Astrocyte (in vitro differentiated cells and primary cell): Measurements from ENCODE around the gene P3H3. TPM values are rescaled to one million over a fixed set of nuclear protein-coding genes. Genes with fewer than 3 reads are reported as not detected.
A peak's percentile ranks its signal among the peaks of the same experiment; 100 is the strongest.

ENCODE experiments used
- DNase-seq: peaks from one replicate; pipeline ENCODE4 v3.0.0-alpha.2; 2010; ENCODE audit warnings: low read depth
- FAIRE-seq: peaks from 2 replicates; lab custom pipeline; 2011; peaks lifted over from hg19 to GRCh38; lab: Jason Lieb, UNC
- H2AFZ ChIP-seq: 2 replicates; pipeline ENCODE4 v1.6.0; 2012; ENCODE audit warnings: low read depth, low read length, inconsistent platforms
- H3K27ac ChIP-seq: 2 replicates; pipeline ENCODE4 v1.5.1; 2011; ENCODE audit warnings: low read depth, low read length, inconsistent platforms
- H3K27me3 ChIP-seq: 2 replicates; pipeline ENCODE4 v1.6.0; 2011; ENCODE audit warnings: low read length, inconsistent platforms; ENCODE audit not compliant: insufficient read depth
- H3K36me3 ChIP-seq: 2 replicates; pipeline ENCODE4 v1.5.1; 2011; ENCODE audit warnings: low read length, inconsistent platforms; ENCODE audit not compliant: insufficient read depth
- H3K4me1 ChIP-seq: 2 replicates; pipeline ENCODE4 v1.5.1; 2011; ENCODE audit warnings: low read length, inconsistent platforms; ENCODE audit not compliant: insufficient read depth
- H3K4me2 ChIP-seq: 2 replicates; pipeline ENCODE4 v1.6.0; 2012; ENCODE audit warnings: low read length, inconsistent platforms
- H3K4me3 ChIP-seq: 2 replicates; pipeline ENCODE4 v1.5.1; 2011; ENCODE audit warnings: low read depth, mild to moderate bottlenecking, low read length, inconsistent platforms; ENCODE audit not compliant: insufficient read depth
- H3K79me2 ChIP-seq: 2 replicates; pipeline ENCODE4 v1.6.0; 2012; ENCODE audit warnings: mild to moderate bottlenecking, low read length, inconsistent platforms; ENCODE audit not compliant: insufficient read depth
- H3K9ac ChIP-seq: 2 replicates; pipeline ENCODE4 v1.6.0; 2012; ENCODE audit warnings: mild to moderate bottlenecking, low read length, inconsistent platforms
- H3K9me3 ChIP-seq: 2 replicates; pipeline ENCODE4 v1.5.1; 2012; ENCODE audit warnings: low read depth, mild to moderate bottlenecking, low read length, inconsistent platforms; ENCODE audit not compliant: insufficient read depth
- H4K20me1 ChIP-seq: 2 replicates; pipeline ENCODE4 v1.6.0; 2012; ENCODE audit warnings: low read length, inconsistent platforms; ENCODE audit not compliant: insufficient read depth
- H3K27ac Mint-ChIP-seq: one replicate; pipeline ENCODE4 v1.8.0; 2021; ENCODE audit warnings: mild to moderate bottlenecking, mixed read lengths; ENCODE audit not compliant: unreplicated experiment
- H3K27me3 Mint-ChIP-seq: one replicate; pipeline ENCODE4 v1.8.0; 2021; ENCODE audit warnings: low read depth, mixed read lengths; ENCODE audit not compliant: unreplicated experiment
- H3K36me3 Mint-ChIP-seq: one replicate; pipeline ENCODE4 v1.8.0; 2021; ENCODE audit warnings: low read depth, mixed read lengths; ENCODE audit not compliant: unreplicated experiment
- H3K4me1 Mint-ChIP-seq: one replicate; pipeline ENCODE4 v1.8.0; 2021; ENCODE audit warnings: low read depth, mixed read lengths; ENCODE audit not compliant: unreplicated experiment
- H3K4me3 Mint-ChIP-seq: one replicate; pipeline ENCODE4 v1.8.0; 2021; ENCODE audit warnings: mild to moderate bottlenecking, moderate library complexity, mixed read lengths; ENCODE audit not compliant: unreplicated experiment
- H3K9me3 Mint-ChIP-seq: one replicate; pipeline ENCODE4 v1.8.0; 2021; ENCODE audit warnings: mild to moderate bottlenecking, mixed read lengths; ENCODE audit not compliant: unreplicated experiment
- CTCF ChIP-seq: IDR thresholded peaks from 2 replicates; pipeline ENCODE4 v1.5.1; 2011; ENCODE audit warnings: low read depth, mild to moderate bottlenecking, inconsistent platforms, low read length, moderate library complexity; ENCODE audit not compliant: insufficient read depth
- EZH2 ChIP-seq: IDR thresholded peaks from 2 replicates; pipeline ENCODE4 v1.6.1; 2012; ENCODE audit warnings: mild to moderate bottlenecking, low read length, inconsistent platforms; ENCODE audit not compliant: insufficient read depth
- total RNA-seq: library from RNA; stranded (reverse); gene quantifications from 2 replicates; pipeline ENCODE4 v1.2.1, GENCODE V29; 2021

Gene P3H3
- total RNA-seq, 1 donor from 2014 or later = 101 TPM

GRCh38 chr12:6791931-6792520 lies 36.2 kb upstream of the P3H3 start:
- Histone ChIP-seq H3K4me1 (peaks cover 9% of the 10 kb centered on the region), H3K27ac (no peak overlapping the region), H3K9me3 (no peaks in the 10 kb centered on the region), H4K20me1 (no peaks in the 10 kb centered on the region), H3K4me2 (peak overlapping the region; percentile 60), H3K4me3 (no peak overlapping the region), H3K36me3 (no peaks in the 10 kb centered on the region), H2AFZ (peak overlapping the region; percentile 85), H3K9ac (no peak overlapping the region), H3K79me2 (no peaks in the 10 kb centered on the region), H3K27me3 (peaks cover 6% of the 10 kb centered on the region)
- peaks cover 49% of the 10 kb centered on the region for H3K27me3 Mint-ChIP-seq
- H3K4me3 Mint-ChIP-seq = no peak overlapping the region
- peaks cover 11% of the 10 kb centered on the region for H3K4me1 Mint-ChIP-seq
- H3K36me3 Mint-ChIP-seq = no peaks in the 10 kb centered on the region
- DNase-seq (no peak), FAIRE-seq (no peak)
- TF ChIP-seq CTCF = no peak
- no peaks in the 10 kb centered on the region for H3K9me3 Mint-ChIP-seq
- peak overlapping the region; percentile 23 for H3K27ac Mint-ChIP-seq

GRCh38 chr12:6792522-6793201 lies 35.5 kb upstream of the P3H3 start:
- H3K4me1 Mint-ChIP-seq = peaks cover 11% of the 10 kb centered on the region
- no peaks in the 10 kb centered on the region for H3K9me3 ChIP-seq
- peaks cover 53% of the 10 kb centered on the region for H3K27me3 Mint-ChIP-seq
- no peak overlapping the region for H3K4me3 ChIP-seq
- no peak overlapping the region for H3K27ac ChIP-seq
- no peaks in the 10 kb centered on the region for H3K79me2 ChIP-seq
- H3K4me1 ChIP-seq = peaks cover 9% of the 10 kb centered on the region
- peak overlapping the region; percentile 60 for H3K4me2 ChIP-seq
- no peaks in the 10 kb centered on the region for H3K36me3 ChIP-seq
- TF ChIP-seq EZH2 (no peak), CTCF (no peak)
- H3K27ac Mint-ChIP-seq = peak overlapping the region; percentile 23
- no peaks in the 10 kb centered on the region for H4K20me1 ChIP-seq
- FAIRE-seq = no peak
- no peaks in the 10 kb centered on the region for H3K9me3 Mint-ChIP-seq
- H2AFZ ChIP-seq = peak overlapping the region; percentile 85
- H3K36me3 Mint-ChIP-seq = no peaks in the 10 kb centered on the region
- no peak for DNase-seq
- peaks cover 6% of the 10 kb centered on the region for H3K27me3 ChIP-seq
- peak overlapping the region; percentile 14 for H3K9ac ChIP-seq
- H3K4me3 Mint-ChIP-seq = peak overlapping the region; percentile 63

- TF ChIP-seq EZH2 (no peak), CTCF (no peak)
- H3K27me3 Mint-ChIP-seq = peaks cover 55% of the 10 kb centered on the region
- no peak for FAIRE-seq
Observed at GRCh38 chr12:6795088-6795487, 33.1 kb upstream of the P3H3 start.

More at GRCh38 chr12:6795088-6795487, 33.1 kb upstream of the P3H3 start:
- Mint-ChIP-seq H3K4me3 (no peak overlapping the region), H3K27ac (no peak overlapping the region), H3K4me1 (peaks cover 11% of the 10 kb centered on the region), H3K36me3 (peaks cover 3% of the 10 kb centered on the region), H3K9me3 (no peaks in the 10 kb centered on the region)
- peaks cover 6% of the 10 kb centered on the region for H3K27me3 ChIP-seq
- H3K9me3 ChIP-seq = no peaks in the 10 kb centered on the region
- no peak overlapping the region for H3K27ac ChIP-seq
- H2AFZ ChIP-seq = no peak overlapping the region
- no peaks in the 10 kb centered on the region for H4K20me1 ChIP-seq
- H3K4me3 ChIP-seq = no peak overlapping the region
- DNase-seq = no peak
- H3K79me2 ChIP-seq = no peaks in the 10 kb centered on the region
- no peaks in the 10 kb centered on the region for H3K36me3 ChIP-seq
- no peak overlapping the region for H3K4me2 ChIP-seq
- peaks cover 9% of the 10 kb centered on the region for H3K4me1 ChIP-seq
- no peak overlapping the region for H3K9ac ChIP-seq
